Glutamatergic neuron (in vitro differentiated cells): ENCODE results near the gene HIPK2. TPM values are rescaled to one million over a fixed set of nuclear protein-coding genes. Genes with fewer than 3 reads are reported as not detected.

Experiments used
- DNase-seq: peaks from one replicate; pipeline ENCODE4 v3.0.0; 2022
- H3K27ac Mint-ChIP-seq: one replicate; pipeline ENCODE4 v1.8.0; 2020; ENCODE audit warnings: mild to moderate bottlenecking, mixed read lengths, inconsistent platforms; ENCODE audit not compliant: unreplicated experiment
- H3K27me3 Mint-ChIP-seq: one replicate; pipeline ENCODE4 v1.8.0; 2020; ENCODE audit warnings: mild to moderate bottlenecking, moderate library complexity, mixed read lengths, inconsistent platforms; ENCODE audit not compliant: unreplicated experiment
- H3K36me3 Mint-ChIP-seq: one replicate; pipeline ENCODE4 v1.8.0; 2020; ENCODE audit warnings: mild to moderate bottlenecking, mixed read lengths, inconsistent platforms; ENCODE audit not compliant: unreplicated experiment
- H3K4me1 Mint-ChIP-seq: one replicate; pipeline ENCODE4 v1.8.0; 2020; ENCODE audit warnings: mild to moderate bottlenecking, low read depth, mixed read lengths, inconsistent platforms; ENCODE audit not compliant: unreplicated experiment
- H3K4me3 Mint-ChIP-seq: one replicate; pipeline ENCODE4 v1.8.0; 2020; ENCODE audit warnings: mild to moderate bottlenecking, mixed read lengths, inconsistent platforms; ENCODE audit not compliant: unreplicated experiment
- H3K9me3 Mint-ChIP-seq: one replicate; pipeline ENCODE4 v1.8.0; 2020; ENCODE audit warnings: mild to moderate bottlenecking, moderate library complexity, mixed read lengths, inconsistent platforms; ENCODE audit not compliant: unreplicated experiment
- CTCF ChIP-seq: fragments of 200-600 bp; sonication (generic); IDR thresholded peaks from one replicate; pipeline ENCODE4 v1.5.0; 2021; ENCODE audit not compliant: partially characterized antibody, unreplicated experiment
- total RNA-seq: library from RNA; stranded (reverse); fragmentation: NEBNext Ultra II Directional; extraction: Animal tissue kit (Norgen Biotek cat#: 25700); gene quantifications from one replicate; pipeline ENCODE4 v1.2.1, GENCODE V29; 2021; ENCODE audit not compliant: unreplicated experiment

HIPK2 gene
- total RNA-seq, 1 donor from 2014 or later: 36.9 TPM

GRCh38 chr7:139713526-139714162 lies 64.2 kb downstream of the HIPK2 start:
- Mint-ChIP-seq H3K27ac (no peak overlapping the region), H3K27me3 (peaks cover 2% of the 10 kb centered on the region), H3K4me1 (peaks cover 14% of the 10 kb centered on the region), H3K9me3 (peaks cover 8% of the 10 kb centered on the region), H3K4me3 (peak overlapping the region; percentile 7), H3K36me3 (peaks cover 20% of the 10 kb centered on the region)
- no peak for TF ChIP-seq CTCF
- peak; percentile 27 for DNase-seq

GRCh38 chr7:139713061-139713460 lies 64.7 kb downstream of the HIPK2 start:
- Mint-ChIP-seq H3K36me3 (peaks cover 20% of the 10 kb centered on the region), H3K9me3 (peaks cover 8% of the 10 kb centered on the region), H3K4me3 (no peak overlapping the region), H3K4me1 (peaks cover 14% of the 10 kb centered on the region), H3K27me3 (peaks cover 2% of the 10 kb centered on the region), H3K27ac (no peak overlapping the region)
- no peak for DNase-seq
- no peak for TF ChIP-seq CTCF

- Mint-ChIP-seq H3K9me3 (peaks cover 8% of the 10 kb centered on the region), H3K27me3 (peaks cover 3% of the 10 kb centered on the region), H3K27ac (no peak overlapping the region), H3K4me1 (peaks cover 14% of the 10 kb centered on the region), H3K4me3 (no peak overlapping the region), H3K36me3 (peaks cover 20% of the 10 kb centered on the region)
- TF ChIP-seq CTCF: no peak
- DNase-seq: no peak
These were observed 65.6 kb downstream of the HIPK2 start for GRCh38 chr7:139711991-139712743.

- no peak for DNase-seq
- Mint-ChIP-seq H3K4me3 (no peak overlapping the region), H3K36me3 (peaks cover under 1% of the 10 kb centered on the region), H3K4me1 (peaks cover 9% of the 10 kb centered on the region), H3K27me3 (peaks cover 3% of the 10 kb centered on the region), H3K27ac (no peak overlapping the region), H3K9me3 (peaks cover 2% of the 10 kb centered on the region)
- TF ChIP-seq CTCF: no peak
These were observed 67.8 kb downstream of the HIPK2 start for GRCh38 chr7:139710036-139710435.

DNA sequence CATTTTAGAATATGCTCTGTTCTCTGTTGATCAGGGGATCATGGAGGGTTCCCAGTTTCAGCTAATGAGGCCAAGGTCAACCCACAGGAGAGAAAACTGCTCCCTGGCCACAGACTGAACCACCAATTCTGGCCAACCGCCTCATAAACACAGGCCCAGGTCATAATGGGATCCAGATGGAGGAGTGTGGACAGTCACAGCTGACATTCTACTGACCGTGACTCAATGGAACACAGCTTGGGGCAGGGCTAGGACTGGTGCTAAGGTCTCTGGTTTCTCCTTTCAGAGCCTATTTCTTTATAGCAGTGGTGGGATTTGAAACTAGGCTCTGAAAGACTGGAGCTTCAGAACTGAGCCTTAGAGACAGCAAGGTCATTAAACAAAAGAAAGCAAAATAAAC lies 68.3 kb downstream of the HIPK2 start:
- DNase-seq: no peak
- no peak for TF ChIP-seq CTCF
- H3K27ac Mint-ChIP-seq: no peak overlapping the region
- no peaks in the 10 kb centered on the region for H3K9me3 Mint-ChIP-seq
- H3K27me3 Mint-ChIP-seq: peaks cover 1% of the 10 kb centered on the region
- no peak overlapping the region for H3K4me3 Mint-ChIP-seq
- no peaks in the 10 kb centered on the region for H3K36me3 Mint-ChIP-seq
- peaks cover 3% of the 10 kb centered on the region for H3K4me1 Mint-ChIP-seq
